Ishikawa (cell line): ENCODE measurements around the gene DYRK1A.

ENCODE experiments used
- CEBPB ChIP-seq: IDR thresholded peaks from 2 replicates; pipeline ENCODE4 v1.6.1; 2012
- EGR1 ChIP-seq: IDR thresholded peaks from 2 replicates; pipeline ENCODE4 v1.6.1; 2012
- EP300 ChIP-seq: IDR thresholded peaks from 2 replicates; pipeline ENCODE4 v1.6.1; 2012; ENCODE audit warnings: borderline replicate concordance
- FOXM1 ChIP-seq: IDR thresholded peaks from 2 replicates; pipeline ENCODE4 v1.6.1; 2012; ENCODE audit warnings: low read depth, borderline replicate concordance
- NFIC ChIP-seq: IDR thresholded peaks from 2 replicates; pipeline ENCODE4 v1.6.1; 2012
- RAD21 ChIP-seq: IDR thresholded peaks from 2 replicates; pipeline ENCODE4 v1.6.1; 2012; ENCODE audit warnings: low read depth
- TAF1 ChIP-seq: IDR thresholded peaks from 2 replicates; pipeline ENCODE4 v1.6.1; 2012; ENCODE audit warnings: low read depth, mild to moderate bottlenecking
- USF1 ChIP-seq: IDR thresholded peaks from 2 replicates; pipeline ENCODE4 v1.6.1; 2012
- YY1 ChIP-seq: IDR thresholded peaks from 2 replicates; pipeline ENCODE4 v1.6.1; 2012; ENCODE audit warnings: low read depth
- TF ChIP-seq, protein P1 (sequence below): IDR thresholded peaks from 2 replicates; pipeline ENCODE4 v1.6.1; 2012
- TF ChIP-seq, protein P2 (sequence below): IDR thresholded peaks from 2 replicates; pipeline ENCODE4 v1.6.1; 2012; ENCODE audit warnings: low read depth, mild to moderate bottlenecking

GRCh38 chr21:37415939-37416338 lies 49.4 kb downstream of the DYRK1A start:
- TF ChIP-seq CEBPB (no peak), YY1 (no peak), USF1 (no peak), FOXM1 (no peak), EP300 (no peak), TAF1 (no peak), RAD21 (no peak), NFIC (no peak), EGR1 (no peak)
- TF ChIP-seq, protein P1, sequence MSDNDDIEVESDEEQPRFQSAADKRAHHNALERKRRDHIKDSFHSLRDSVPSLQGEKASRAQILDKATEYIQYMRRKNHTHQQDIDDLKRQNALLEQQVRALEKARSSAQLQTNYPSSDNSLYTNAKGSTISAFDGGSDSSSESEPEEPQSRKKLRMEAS, result no peak
- TF ChIP-seq, protein P2, sequence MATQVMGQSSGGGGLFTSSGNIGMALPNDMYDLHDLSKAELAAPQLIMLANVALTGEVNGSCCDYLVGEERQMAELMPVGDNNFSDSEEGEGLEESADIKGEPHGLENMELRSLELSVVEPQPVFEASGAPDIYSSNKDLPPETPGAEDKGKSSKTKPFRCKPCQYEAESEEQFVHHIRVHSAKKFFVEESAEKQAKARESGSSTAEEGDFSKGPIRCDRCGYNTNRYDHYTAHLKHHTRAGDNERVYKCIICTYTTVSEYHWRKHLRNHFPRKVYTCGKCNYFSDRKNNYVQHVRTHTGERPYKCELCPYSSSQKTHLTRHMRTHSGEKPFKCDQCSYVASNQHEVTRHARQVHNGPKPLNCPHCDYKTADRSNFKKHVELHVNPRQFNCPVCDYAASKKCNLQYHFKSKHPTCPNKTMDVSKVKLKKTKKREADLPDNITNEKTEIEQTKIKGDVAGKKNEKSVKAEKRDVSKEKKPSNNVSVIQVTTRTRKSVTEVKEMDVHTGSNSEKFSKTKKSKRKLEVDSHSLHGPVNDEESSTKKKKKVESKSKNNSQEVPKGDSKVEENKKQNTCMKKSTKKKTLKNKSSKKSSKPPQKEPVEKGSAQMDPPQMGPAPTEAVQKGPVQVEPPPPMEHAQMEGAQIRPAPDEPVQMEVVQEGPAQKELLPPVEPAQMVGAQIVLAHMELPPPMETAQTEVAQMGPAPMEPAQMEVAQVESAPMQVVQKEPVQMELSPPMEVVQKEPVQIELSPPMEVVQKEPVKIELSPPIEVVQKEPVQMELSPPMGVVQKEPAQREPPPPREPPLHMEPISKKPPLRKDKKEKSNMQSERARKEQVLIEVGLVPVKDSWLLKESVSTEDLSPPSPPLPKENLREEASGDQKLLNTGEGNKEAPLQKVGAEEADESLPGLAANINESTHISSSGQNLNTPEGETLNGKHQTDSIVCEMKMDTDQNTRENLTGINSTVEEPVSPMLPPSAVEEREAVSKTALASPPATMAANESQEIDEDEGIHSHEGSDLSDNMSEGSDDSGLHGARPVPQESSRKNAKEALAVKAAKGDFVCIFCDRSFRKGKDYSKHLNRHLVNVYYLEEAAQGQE, result no peak
